Measurements from ENCODE around the gene CCDC121.
"Not testable (repeated sequence)": the region's sequence is repeated elsewhere in the genome, so short reads cannot be mapped to it uniquely, and the experiment has no call there.

CCDC121 gene

GRCh38 chr2:27636766-27637165, 8.0 kb upstream of the CCDC121 start:
- DNase-seq, result no peak

GRCh38 chr2:27634291-27634690, 5.5 kb upstream of the CCDC121 start:
- DNase-seq, result no peak

GRCh38 chr2:27630257-27630656, 1.4 kb upstream of the CCDC121 start:
- not testable (repeated sequence) for DNase-seq

GRCh38 chr2:27627963-27628766, 647 bp downstream of the CCDC121 start:
- DNase-seq, result no peak

DNA sequence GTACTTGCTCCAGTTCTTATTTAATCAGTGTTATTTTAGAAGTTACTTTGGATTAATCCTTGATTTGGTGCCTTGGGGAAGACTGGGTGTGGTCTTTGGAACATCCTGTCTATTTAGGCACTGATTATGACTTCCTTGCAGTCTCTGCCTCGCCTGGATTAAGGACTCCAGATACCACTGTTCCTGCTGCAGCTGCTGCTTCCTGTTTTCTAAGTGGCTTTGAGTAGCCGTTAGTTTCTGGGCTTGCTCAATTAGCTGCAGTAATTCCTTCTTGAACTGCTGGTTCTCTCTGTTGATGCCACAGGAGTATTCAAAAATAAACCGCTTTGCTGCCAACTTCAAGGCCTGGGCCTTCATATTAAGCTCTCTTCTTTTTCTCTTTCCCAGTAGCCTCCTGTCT, 1.9 kb downstream of the CCDC121 start:
- DNase-seq, result not testable (repeated sequence)

DNA sequence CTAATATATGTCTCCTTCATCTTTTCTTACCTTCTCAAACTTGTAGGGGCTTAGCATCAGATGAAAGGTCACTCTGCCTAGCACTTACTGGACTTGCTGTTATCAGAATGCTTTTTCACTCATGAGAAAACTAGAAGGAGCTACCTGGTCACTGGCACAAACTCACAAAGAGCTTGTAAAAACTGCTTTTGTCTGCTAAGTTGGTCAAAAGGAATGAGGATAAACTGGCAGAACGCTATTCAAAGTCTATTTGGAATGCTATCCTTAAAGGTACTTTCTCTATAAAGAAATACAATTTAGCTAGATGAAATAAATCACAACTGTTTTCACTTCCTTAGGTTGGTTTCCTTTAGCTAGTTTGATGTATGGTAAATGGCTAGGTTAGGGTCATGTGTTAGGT, 2.5 kb downstream of the CCDC121 start:
- not testable (repeated sequence) for DNase-seq

DNA sequence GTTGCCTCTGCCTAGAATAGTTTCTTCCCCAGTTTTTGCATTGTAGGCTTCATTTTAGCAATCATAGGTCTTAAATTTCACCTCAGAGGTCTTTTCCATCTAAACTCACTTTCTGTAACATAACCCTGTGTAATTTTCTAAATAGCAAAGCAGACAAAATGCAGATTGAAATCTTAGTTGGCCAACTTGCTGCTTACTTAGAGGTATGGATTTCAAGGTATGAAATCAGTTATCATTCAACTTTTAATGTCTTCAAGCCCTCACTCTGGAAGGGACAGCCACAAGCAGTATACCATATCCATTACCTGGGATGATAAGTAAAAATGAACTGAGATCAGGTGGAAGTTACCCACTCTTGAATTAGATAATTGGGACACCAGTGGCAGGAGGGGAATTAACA, 3.9 kb downstream of the CCDC121 start:
- DNase-seq, result no peak

DNA sequence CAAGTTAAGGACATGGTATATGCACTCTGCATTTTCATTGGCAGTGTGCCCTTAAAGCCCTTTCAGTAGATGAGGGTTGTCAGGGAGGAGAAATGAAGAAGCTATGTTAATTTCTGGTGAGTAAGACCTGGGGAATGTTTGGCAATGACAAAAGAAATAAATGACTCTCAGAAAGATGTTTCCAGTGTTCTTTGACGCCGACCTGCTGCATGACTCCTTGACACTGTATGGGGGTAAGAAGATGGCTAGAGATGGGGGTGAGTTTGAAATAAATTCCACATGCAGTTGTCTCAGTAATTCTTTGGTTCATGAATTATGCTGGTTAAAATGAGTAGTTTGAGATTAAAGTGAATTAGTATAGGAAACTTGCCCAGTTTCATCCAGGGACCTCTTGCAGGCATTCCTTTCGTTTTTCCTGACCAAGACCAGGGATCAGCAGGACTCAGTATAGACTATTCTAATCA, 5.9 kb downstream of the CCDC121 start:
- DNase-seq, result no peak

DNA sequence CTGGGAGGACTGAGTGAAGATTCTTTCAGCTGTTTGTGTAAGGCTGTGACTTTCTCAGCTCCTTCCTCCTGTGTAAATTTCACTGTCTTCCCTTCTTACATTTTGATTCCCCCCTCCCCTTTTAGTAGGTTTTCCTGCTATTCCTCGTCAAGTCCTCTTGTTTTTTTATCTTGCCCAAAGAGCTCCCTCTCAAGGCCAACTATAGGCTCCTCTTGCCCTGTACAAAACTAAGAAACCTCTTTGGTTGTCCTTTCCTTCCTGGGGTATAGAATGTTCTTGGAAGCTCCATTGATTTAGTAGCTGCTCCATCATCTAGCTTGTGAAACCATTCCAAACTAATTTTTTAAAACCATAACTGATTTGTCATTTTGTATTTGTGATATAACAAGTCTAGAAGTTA, 7.3 kb downstream of the CCDC121 start:
- DNase-seq, result no peak

DNA sequence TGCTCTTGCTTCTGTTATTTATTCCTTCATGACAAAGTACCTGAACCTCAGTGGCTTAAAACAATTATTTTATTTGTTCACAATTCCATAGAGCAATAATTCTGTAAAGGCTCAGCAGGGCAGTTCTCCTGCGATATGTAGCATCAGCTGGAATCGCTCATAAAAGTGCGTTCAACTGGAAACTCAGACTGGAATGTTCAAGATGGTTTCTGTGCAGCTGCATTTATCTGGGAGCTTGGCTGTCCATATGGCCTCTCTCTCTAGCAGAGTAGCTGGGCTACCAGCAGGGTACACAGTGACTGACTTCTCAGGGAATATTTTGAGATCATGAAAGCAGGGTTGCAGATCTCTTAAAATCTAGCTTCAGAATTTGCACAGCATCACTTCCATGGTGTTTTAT, 13.5 kb downstream of the CCDC121 start:
- DNase-seq, result no peak

DNA sequence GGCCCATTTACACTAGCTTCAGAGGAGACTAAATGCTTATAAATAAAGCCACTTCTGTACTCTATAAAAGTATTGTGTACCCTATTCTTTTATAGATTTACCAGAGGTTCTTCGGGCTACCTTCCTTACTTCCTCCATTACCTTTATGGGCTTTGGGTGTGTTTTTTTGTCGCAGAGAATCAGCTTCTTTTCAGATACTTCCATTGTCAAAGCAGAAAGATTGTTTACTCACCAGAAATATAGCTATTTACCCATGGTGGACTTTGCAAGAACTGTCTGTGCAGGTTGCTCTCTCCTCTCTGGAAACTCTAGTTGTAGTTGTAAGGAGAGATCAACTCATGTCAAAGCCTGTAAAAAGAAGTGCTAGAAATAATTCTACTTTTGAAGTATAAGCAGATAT, 14.8 kb downstream of the CCDC121 start:
- DNase-seq, result no peak

DNA sequence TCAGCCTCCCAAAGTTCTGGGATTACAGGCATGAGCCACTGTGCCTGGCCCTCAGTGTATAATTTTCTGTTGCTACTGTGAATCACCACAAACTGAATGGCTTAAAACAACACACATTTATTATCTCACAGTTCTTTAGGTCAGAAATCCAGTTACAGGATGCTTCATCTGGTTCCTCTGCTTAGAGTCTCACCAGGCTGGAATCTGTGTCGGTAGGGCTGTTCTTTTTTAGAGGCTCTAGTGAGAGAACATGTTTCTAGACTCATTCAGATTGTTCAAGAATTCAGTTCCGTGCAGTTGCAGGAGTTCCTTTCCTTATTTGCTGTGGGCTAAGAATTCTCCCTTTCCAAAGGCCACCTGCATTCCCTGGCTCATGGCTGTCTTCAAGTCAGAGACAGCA, 22.2 kb downstream of the CCDC121 start:
- DNase-seq, result no peak

DNA sequence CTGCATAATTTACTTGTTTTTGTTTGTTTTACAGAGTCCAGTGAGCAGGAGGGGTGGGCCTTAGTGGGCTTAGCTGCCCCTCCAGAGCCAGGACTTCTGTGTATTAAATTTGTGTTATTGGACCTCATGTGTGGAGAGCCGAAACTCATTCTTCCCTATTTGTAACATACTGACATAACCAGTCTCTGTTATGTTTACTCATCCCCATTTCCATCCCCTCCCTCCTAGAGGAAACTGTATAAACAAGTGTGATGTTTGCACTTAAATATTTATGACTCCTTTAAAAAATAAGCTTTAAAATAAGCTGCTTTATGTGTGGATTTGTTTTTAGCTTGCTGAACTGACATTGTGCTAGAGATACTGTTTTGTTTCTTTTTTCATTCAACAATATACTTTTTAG, 32.2 kb downstream of the CCDC121 start:
- no peak for DNase-seq

GRCh38 chr2:27595412-27595811, 33.4 kb downstream of the CCDC121 start:
- DNase-seq, result not testable (repeated sequence)

DNA sequence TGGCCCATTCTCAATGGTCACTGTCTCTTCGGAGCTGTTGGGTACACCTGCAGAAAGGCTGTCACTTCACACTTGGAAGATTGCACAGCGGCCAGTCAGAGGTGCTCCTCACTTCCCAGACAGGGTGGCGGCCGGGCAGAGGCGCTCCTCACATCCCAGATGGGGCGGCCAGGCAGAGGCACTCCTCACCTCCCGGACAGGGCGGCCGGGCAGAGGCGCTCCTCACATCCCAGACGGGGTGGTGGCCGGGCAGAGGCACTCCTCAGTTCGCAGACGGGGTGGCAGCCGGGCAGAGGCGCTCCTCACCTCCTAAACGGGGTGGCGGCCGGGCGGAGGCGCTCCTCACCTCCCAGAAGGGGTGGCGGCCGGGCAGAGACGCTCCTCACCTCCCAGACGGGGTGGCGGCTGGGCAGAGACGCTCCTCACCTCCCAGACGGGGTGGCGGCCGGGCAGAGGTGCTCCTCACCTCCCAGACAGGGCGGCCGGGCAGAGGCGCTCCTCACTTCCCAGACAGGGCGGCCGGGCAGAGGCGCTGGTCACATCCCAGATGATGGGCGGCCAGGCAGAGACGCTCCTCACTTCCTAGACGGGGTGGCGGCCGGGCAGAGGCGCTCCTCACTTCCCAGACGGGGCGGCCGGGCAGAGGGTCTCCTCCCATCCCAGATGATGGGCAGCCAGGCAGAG, 34.6 kb downstream of the CCDC121 start:
- not testable (repeated sequence) for DNase-seq

GRCh38 chr2:27593240-27593639, 35.6 kb downstream of the CCDC121 start:
- no peak for DNase-seq

GRCh38 chr2:27591745-27592144, 37.1 kb downstream of the CCDC121 start:
- no peak for DNase-seq

GRCh38 chr2:27588308-27588707, 40.5 kb downstream of the CCDC121 start:
- DNase-seq, result no peak

GRCh38 chr2:27587025-27587424, 41.8 kb downstream of the CCDC121 start:
- DNase-seq, result no peak

DNA sequence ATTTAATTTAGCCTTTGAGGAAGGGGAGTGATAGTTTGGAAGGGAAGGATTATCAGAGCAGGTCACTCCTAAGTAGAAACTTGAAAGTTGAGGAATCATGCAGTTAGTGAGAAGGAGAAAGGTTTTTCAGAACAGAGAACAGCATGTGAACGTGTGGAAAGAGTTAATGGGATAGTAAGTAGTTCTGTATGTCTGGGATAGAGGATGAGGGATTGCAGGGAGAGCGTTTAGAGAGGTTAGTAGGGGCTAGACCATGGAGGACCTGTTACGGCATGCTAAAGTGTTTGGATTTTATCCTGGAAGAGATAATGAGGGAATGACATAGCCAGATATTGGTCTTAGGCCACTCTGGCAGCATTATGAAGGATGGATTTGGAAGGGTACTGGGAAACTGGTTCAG, 44.2 kb downstream of the CCDC121 start:
- no peak for DNase-seq

DNA sequence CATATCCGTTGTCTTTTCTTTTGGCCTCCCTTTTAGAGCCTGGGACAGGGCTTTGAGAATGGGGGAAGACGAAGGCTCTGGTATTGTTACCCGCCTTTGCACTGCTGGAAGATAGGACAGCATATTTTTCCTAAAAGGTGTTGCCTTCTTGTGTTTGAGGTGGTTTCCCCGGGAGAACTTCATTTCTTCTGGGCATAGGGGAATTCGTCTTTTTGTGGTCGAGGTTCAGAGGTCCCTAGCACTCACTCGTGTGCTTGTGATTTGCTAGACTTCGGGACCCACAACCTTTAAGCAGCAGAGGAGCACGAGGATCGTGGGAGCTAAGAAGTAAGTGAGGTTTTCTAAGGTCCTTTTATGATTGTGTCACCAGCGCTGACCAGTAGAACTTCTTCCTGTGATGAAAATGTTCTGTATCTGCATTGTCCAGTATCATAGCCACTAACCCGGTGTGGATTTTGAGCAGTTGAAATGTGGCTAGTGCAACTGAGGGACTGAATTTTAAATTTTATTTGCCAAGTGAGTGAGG, 45.4 kb downstream of the CCDC121 start:
- DNase-seq, result no peak

DNA sequence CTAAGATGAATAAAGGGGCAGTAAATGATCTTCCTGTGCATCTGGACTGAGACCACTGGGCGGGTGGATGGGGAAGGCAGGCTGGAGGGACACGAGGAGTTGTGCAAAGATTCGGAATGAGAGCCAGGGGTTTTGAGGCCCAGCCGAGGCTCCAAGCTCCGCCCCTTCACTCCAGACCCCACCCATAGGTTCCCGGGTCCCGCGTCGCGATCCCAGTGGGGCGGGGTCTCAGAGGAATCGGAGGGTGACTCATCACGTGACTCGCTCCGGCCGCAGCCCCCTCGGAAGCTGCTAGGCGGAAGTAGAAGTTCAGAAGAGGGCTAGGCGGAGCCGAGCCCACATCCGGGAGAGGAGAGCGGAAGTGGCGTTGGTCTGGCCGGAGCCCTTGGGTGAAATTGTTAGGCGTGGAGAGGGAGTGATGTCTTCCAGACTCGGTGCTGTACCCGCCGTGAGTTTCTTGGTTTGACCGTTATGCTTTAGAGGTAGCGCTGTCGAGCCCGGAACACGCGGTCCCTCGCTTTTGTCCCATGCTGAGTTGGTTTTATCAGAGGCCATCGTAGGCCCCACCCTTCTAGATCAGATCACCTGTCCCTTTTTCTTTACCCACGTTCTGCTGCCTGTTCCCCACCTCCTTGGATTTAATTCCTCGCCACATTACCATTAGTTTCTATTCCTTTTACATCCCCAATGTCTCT, 46.0 kb downstream of the CCDC121 start, which contains the start of gene ZNF512:
Gene ZNF512 (plus strand): TSS at position 348 of the 695 bp plus-strand sequence. CDS start 71 bp downstream, at position 419.
- peak; percentile 60 for DNase-seq

DNA sequence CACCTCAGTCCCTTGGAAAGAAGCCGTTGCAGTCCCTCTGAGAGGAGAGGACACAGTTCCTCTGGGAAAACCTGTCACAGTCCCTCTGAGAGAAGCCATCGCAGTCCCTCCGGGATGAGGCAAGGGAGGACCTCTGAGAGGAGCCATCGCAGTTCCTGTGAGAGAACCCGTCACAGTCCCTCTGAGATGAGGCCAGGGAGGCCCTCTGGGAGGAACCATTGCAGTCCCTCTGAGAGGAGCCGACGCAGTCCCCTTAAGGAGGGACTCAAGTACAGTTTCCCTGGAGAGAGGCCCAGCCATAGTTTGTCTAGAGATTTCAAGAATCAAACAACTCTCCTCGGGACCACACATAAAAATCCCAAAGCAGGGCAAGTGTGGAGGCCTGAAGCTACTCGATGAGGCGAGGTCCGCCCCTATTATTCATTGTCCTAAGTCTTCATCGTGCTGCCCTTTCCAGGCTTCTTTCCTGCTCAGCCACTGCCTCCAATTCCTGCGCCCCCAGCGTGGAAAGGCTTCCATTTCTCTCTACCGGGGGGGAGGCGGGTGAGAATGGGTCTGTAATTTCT, 46.6 kb downstream of the CCDC121 start:
- DNase-seq, result no peak
